ENCODE measurements around the gene POFUT1. TPM values are rescaled to one million over a fixed set of nuclear protein-coding genes. Genes with fewer than 3 reads are reported as not detected.

POFUT1 gene
- total and polyA plus RNA-seq, 12 donors, result 9.7 to 32.9 (median 27.4) TPM

DNA sequence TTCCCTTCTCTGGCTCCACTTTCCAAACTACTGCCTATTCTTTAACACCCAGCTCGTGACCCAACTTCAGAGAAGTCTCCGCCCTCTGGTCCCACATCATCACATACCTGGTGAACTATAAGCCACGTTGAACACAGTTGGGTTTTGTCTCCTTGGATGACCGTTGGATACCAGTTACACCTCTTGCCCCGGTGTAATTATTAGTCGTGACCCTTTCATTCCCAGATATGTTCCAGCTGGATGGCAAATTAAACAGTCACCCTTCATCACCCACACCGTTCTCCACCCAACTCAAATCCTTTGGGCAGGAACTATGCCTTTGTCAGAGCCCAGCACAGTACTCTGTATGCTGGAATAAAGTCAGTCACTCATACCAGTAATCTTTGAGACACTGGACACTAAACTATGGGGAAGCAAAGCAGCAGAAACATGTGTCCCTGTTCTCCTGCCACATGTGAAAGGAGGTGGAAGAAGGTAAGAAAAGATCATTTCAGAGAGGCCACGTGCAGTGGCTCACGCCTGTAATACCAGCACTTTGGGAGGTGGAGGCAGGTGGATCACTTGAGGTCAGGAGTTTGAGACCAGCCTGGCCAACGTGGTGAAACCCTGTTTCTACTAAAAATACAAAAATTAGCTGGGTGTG lies 22.6 kb upstream of the POFUT1 start:
- H3K36me3 ChIP-seq, result no peaks in the 10 kb centered on the region
- H3K27me3 ChIP-seq, result no peaks in the 10 kb centered on the region
- H3K4me1 ChIP-seq, result peaks cover 0 to 19% (median 12%) of the 10 kb centered on the region in 9 donors
- DNase-seq (no peak), ATAC-seq (no peak)
- TF ChIP-seq, protein P1, sequence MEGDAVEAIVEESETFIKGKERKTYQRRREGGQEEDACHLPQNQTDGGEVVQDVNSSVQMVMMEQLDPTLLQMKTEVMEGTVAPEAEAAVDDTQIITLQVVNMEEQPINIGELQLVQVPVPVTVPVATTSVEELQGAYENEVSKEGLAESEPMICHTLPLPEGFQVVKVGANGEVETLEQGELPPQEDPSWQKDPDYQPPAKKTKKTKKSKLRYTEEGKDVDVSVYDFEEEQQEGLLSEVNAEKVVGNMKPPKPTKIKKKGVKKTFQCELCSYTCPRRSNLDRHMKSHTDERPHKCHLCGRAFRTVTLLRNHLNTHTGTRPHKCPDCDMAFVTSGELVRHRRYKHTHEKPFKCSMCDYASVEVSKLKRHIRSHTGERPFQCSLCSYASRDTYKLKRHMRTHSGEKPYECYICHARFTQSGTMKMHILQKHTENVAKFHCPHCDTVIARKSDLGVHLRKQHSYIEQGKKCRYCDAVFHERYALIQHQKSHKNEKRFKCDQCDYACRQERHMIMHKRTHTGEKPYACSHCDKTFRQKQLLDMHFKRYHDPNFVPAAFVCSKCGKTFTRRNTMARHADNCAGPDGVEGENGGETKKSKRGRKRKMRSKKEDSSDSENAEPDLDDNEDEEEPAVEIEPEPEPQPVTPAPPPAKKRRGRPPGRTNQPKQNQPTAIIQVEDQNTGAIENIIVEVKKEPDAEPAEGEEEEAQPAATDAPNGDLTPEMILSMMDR (IDR thresholded peaks at IDR 0.05), result no peak
- no peaks in the 10 kb centered on the region for H3K9me3 ChIP-seq
- WGBS, 2 donors, result 70 to 83% methylated on average over 10 of the region's 10 CpGs
- intact Hi-C loops (cut with DNase I), result no loop called here
- no peak overlapping the region for H3K4me3 ChIP-seq
- H3K27ac ChIP-seq, result no peak overlapping the region

DNA sequence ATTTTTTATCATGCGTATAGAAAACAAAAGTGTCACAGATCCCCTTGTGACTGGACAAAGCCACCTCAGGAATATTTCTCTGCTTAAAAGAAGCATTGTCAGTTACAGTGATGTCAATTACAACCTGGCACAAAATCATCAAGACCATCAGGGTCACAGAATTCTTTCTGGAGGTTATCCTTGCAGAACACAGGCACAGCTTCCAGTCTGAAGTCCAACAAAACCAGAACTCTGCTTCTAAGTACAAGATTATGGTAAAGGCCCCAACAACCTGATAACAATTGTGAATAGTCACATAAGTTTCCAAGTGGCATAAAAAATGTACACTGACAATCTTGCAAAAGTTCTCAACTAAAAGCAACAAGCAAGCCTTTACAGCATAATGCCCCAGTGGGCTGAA lies 21.2 kb upstream of the POFUT1 start:
- H3K36me3 ChIP-seq, result no peaks in the 10 kb centered on the region
- intact Hi-C loops (cut with DNase I), result no loop called here
- DNase-seq (no peak), ATAC-seq (no peak)
- WGBS, 2 donors, result 98 to 100% methylated on average over 1 of the region's 1 CpG
- no peaks in the 10 kb centered on the region for H3K9me3 ChIP-seq
- peaks cover 0 to 30% (median 17%) of the 10 kb centered on the region in 9 donors for H3K4me1 ChIP-seq
- no peak overlapping the region for H3K27ac ChIP-seq
- H3K4me3 ChIP-seq, result no peak overlapping the region
- H3K27me3 ChIP-seq, result no peaks in the 10 kb centered on the region
- TF ChIP-seq, protein P1 (IDR thresholded peaks at IDR 0.05), result no peak

DNA sequence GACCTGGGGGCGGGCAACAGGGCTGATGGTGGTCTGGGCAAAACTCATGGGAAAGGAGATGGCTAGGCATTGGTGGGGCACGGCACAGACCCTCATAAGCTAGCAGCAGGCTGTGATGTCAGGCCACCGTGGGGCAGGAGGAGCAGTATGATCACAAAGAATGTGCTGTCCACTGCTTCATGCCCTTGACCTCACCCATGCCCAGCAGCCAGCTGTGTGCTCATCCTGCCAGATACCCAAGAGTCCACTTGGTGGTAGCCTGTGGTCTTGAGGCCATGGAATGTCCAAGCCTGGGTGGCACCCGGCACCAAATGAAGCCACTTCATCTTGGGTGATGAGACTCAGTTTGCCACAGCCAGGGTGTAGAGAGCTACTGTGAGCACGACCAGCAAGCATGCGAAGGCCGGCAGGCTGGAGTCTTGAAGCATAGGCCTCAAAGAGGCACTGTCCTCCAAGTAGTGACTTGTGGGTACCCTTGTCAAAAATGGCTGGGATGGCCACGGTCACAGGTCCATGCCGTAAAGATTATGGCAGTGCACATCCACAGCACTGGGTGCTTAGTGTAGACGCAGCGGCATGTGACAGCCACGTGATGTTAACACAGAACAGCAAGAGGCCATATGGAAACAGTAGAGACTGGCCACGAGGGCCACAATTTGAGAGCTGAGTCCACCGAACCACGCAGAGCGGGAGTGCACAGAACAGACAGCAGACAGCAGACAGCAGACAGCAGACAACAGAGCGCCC lies 19.1 kb upstream of the POFUT1 start:
- WGBS, 2 donors, result 98% methylated on average over 17 of the region's 17 CpGs
- H3K27me3 ChIP-seq, result no peaks in the 10 kb centered on the region
- H3K4me3 ChIP-seq, result peak overlapping the region in 3 of 10 donors; percentile 69 to 88 (median 71)
- H3K9me3 ChIP-seq, result no peaks in the 10 kb centered on the region
- TF ChIP-seq, protein P1 (IDR thresholded peaks at IDR 0.05), result no peak
- intact Hi-C loops (cut with DNase I), result no loop called here
- H3K4me1 ChIP-seq, result peaks cover 0 to 50% (median 27%) of the 10 kb centered on the region in 9 donors
- peak in 1 of 8 donors; percentile 3 for ATAC-seq
- DNase-seq, result no peak
- H3K27ac ChIP-seq, result no peak overlapping the region
- peaks cover 0 to 3% (median 0%) of the 10 kb centered on the region in 9 donors for H3K36me3 ChIP-seq

DNA sequence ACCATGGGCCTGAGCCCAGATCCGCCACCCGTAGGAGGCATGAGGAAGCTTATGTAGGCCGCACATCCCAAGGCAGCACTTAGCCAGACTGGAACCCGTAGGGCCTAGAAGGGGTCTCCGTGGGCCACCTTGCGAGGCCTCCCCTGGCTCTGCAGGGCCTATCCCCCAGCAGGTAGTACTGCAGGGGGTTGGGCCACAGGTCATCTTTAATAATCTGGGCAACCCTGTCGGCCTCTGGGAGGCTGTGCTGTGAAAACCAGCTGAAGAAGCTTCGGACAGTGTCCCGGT lies 18.6 kb upstream of the POFUT1 start:
- peaks cover 0 to 7% (median 0%) of the 10 kb centered on the region in 9 donors for H3K36me3 ChIP-seq
- intact Hi-C loops (cut with DNase I), result no loop called here
- H3K27me3 ChIP-seq, result no peaks in the 10 kb centered on the region
- H3K9me3 ChIP-seq, result no peaks in the 10 kb centered on the region
- peaks cover 0 to 55% (median 32%) of the 10 kb centered on the region in 9 donors for H3K4me1 ChIP-seq
- peak overlapping the region in 2 of 10 donors; percentile 84 to 88 for H3K27ac ChIP-seq
- ATAC-seq, result peak in 1 of 8 donors; percentile 22
- TF ChIP-seq, protein P1 (IDR thresholded peaks at IDR 0.05), result no peak
- peak overlapping the region in 7 of 10 donors; percentile 67 to 88 (median 69) for H3K4me3 ChIP-seq
- 95 to 97% methylated on average over 9 of the region's 9 CpGs for WGBS, 2 donors
- DNase-seq, result no peak

All from heart right ventricle (tissue), 16 donors.